DMS114 treated with DMSO at 0.1 percent for 48 hours (cell line): ENCODE results near the gene ITIH5.
"Not testable (repeated sequence)": the region's sequence is repeated elsewhere in the genome, so short reads cannot be mapped to it uniquely, and the experiment has no call there.

Experiments
- DNase-seq: peaks from one replicate; lab custom pipeline; 2025; ENCODE audit not compliant: unreplicated experiment; lab: John Stamatoyannopoulos, UW

Gene ITIH5

DNA sequence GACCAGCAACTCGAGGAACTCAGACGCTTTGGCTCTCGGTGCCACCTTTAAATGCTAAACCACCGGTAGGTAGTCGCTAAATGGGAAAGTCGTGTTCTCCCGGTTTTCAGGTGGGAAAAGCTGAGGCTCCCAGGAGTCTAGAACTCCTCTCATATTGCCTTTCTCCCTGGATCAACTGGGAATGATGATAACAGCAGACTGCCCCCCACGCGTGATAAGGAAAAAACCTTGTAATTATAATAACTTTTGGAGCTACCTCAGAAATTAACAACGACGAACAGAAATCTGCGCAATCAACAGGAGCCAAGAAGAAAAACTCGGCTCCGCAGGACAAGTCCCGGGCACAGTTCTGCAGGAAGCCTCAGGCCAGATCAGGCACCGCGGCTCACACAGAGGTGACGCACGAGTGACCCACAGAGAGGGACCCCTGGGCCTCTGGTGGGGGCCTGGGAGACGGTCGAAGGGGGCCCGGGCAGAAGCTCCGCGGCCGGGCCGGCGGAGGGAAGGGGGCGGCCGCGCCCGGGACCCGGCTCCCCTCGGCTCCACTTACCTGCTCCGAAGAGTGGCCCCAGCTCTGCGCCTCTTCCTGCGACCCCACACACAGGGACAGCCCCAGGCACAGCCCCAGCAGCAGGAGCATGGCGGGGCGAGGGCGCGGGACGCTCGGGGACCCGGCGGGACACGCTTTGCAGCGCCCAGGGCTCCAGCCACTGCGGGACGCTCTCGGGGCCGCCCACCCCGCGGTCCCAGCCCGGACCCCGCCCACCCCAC lies at the start of gene ITIH5:
TSS of gene ITIH5 (minus strand) at position 714 of the 771 bp plus-strand sequence. CDS start at position 640, 74 bp downstream.
- DNase-seq = no peak

DNA sequence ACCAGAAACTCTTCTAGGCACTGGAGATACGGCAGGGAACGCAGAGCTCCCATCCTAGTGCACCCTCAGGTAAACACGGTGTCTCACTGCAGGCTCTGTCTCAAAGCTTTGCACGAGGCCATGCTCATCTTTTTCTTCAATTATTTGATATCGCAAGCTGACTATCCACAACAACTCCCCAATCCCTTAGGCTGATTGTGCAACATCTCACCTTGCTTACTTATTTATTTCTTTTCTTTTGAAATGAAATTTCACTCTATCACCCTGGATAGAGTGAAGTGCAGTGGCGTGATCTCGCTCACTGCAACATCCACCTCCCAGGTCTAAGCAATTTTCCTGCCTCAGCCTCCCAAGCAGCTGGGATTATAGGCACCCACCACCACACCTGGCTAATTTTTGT lies 48.7 kb upstream of the ITIH5 start:
- DNase-seq = no peak

DNA sequence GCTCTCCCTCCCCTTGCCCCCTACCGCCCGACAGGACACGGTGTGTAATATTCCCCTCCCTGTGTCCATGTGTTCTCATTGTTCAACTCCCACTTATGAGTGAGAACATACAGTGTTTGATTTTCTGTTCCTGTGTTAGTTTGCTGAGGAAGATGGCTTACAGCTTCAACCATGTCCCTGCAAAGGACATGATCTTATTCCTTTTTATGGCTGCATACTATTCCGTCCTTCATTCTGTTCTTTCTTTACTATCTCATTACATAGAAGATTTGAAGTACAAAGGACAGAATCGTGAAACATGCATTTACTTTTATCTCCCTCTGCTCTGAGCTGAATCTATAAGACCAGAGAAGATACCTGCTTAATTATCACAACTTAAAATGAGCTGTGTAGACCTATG lies 44.3 kb upstream of the ITIH5 start:
- not testable (repeated sequence) for DNase-seq

DNA sequence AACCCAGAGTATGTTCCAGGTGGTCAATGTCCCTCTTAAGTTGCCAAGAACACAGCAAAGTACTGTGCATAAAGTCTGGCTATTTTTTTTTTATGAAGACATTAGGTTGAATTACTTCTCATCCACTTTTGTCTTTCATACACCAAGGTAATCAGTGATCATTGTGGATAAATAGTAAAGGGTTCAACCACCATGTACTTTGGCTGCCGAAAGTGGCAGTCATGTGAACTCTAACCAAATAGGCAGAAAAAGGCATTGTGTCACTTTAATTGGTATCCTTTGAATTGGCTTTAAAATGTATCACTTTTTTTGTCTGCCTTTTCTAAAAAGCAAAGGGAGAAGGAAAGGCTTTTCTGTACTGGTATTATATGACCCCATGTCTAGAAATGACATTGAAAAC lies 43.7 kb upstream of the ITIH5 start:
- no peak for DNase-seq

DNA sequence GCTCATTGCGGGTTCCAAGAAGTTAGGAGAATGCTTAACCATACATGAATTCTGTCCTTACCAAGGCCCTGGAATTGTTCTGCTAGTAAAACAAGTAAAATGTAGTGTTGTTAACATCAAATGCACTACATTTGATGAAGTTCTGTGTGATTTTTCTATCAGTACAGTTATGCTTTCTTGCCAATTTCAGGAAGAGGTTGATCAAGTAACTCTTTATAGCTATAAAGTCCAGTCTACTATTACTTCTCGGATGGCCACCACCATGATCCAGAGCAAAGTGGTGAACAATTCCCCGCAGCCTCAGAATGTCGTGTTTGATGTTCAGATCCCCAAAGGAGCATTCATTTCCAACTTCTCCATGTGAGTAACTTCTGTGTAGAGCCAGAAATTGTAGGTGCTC lies 42.1 kb upstream of the ITIH5 start:
- DNase-seq = no peak

DNA sequence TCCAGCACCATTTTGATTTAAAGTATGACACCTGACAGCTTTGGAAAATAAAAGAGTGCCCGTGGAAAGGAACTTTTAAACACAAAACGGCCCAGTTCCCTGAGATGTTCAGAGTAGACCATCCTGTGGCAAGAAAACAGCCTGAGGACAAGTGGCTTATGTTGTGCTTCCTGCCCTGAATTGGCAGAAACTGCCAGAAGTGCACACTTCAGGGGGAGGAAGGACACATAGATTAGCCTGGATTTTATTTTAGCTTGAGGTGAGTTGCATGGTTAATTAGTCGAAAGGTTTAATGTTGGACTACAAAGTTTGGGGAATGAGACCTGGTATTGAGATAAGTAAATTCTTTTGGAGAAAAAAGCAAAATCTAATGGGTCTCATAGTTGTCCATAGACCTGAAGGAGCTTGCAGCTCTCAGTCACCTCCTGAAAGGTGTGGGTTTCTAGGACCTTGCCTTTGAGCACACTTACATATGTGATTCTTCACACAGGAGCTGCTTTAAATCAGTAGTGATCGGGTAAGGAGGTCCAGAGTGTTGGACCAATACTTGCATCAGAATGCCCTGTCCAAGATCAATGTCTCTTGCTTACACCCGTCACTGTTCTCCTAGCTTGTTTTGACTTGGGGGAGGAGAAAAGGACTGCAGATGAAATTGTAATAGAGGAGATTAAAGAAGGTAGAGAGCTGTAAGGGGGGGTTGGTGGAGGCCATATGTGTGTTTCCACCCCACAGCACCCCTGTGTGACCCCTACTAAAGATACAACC lies 41.3 kb upstream of the ITIH5 start:
- DNase-seq = no peak

DNA sequence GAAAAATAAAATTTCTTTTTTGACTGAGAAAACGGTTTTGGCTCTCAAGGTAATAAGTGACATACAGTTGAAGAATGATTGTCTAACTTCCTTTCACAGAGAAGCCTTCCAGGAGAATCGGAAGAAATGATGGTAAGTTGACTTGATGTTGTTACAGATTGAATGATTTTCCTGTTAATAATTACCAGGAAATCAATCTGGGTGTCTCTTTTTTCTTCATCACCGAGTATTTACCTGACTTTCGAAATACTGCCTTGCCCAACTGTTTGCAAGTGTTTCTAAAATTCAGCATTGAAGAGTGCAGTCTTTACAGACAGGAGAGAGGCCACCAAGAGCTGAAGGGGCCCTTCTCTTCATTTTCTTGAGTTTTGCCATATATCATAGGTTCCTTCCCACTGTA lies 40.3 kb upstream of the ITIH5 start:
- no peak for DNase-seq

DNA sequence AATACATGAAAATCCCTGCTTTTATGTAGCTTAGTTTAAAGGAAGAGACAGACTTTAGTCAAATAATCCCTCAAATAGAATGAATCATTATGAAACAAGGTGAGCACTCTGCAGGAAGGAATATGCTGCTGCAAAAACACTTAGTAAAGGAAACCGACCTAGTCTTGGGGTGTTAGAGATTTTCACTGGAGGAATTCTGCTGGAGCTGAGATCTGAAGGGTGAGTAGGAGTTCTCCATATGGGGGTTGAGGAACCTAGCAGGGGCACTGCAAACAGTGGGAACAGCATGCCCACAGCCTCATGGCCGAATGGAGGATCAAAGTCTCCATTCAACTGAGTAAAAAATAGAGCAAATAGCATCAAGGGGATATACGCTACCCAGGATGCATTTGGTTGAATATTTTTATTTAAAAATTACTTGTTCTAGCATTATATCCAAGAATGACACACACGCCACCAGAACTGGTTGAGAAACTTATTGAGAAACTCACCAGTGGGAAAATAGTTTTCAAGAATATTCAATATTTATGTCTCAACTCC lies 39.8 kb upstream of the ITIH5 start:
- no peak for DNase-seq

DNA sequence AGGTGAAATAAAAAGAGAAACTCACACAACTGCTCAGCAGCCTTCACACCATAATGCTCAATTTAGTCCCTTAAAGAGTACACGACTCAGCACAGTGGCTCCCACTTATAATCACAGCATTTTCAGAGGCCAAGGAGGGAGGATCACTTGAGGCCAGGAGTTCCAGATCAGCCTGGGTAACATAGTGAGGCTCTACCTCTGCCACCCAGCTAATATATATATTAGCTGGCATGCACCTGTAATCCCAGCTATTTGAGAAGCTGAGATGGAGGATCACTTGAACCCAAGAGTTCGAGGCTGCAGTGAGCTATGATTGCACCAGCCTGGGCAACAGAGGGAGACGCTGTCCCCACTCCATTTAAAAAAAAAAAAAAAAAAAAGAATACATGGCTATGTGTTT lies 38.6 kb upstream of the ITIH5 start:
- DNase-seq = no peak

DNA sequence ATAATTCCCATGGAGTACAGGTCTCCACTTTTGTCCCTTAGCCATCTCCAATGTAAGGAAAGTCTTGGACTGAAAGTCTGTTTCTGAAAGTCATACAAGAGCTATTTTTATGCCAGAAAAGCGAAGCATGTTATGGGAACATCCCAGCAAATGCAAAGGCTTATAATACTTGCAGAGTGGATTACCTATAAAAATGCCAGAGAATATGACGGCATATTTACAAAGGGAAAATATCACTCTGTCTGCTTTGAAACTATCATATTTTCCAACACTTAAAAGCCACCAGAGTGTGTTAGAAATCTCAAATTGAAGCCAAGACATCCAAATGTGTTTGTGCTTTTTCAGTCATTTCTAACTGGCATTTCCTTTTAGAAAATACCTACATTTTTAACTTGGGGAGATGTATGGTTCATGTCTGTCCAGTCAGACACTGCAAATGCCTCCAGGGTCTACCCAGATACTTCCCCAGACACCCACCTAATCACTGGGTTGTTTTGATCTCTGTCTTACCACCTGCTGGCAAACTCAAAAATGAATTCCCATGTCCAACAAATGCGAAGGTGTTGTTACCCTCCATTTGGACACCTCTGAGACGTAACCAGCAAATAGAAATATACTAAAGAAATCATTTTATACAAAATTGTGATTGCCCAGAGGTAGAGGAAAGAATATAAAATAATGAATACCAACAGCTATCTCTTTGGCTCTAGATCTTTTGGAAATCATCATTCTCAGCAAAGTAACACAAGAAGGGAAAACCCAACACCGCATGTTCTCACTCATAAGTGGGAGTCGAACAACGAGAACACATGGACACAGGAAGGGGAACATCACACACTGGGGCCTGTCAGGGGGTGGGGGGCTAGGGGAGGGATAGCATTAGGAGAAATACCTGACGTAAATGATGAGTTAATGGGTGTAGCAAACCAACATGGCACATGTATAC lies 37.6 kb upstream of the ITIH5 start:
- no peak for DNase-seq

DNA sequence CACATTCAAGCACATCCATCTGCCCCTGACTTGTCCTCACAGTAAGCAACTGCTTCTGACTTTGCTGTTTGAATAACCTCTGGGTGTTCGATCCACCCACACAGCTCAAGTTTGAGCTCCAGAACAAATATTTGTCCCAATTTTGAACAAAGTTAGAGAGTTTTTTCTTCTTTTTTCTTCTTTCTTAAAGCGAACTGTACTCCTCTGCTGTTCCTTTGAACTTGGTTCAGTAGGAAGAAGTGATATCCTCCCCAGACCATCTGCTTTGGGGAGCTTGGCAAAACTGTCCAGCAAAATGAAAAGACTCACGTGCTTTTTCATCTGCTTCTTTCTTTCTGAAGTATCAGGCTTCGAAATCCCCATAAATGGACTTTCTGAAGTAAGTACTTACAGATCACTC lies 36.4 kb upstream of the ITIH5 start, which contains the start of gene ITIH2:
TSS of gene ITIH2 (plus strand) at position 177 of the 400 bp plus-strand sequence. CDS start at position 296, 119 bp downstream.
- no peak for DNase-seq

DNA sequence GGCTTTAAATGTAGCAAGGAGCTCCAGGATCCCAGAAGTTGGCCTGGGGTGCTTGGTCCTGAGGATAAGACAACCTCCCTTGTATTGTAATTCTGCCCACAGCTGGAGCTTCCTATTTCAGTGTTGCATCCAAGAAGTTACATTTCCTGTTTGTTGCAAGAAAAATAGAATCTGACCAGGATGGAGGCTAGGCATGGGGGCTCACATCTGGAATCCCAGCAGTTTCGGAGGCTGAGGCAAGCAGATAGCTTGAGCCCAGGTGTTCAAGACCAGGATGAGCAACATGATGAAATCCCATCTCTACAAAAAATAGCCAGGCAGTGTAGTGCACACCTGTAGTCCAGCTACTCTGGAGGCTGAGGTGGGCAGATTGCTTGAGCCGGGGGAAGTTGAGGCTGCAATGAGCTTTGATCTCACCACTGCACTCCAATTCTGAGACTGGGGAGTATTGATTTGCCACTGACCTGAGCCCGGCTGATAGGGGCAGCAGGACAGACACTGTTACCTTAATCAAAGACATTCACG lies 35.6 kb upstream of the ITIH5 start:
- no peak for DNase-seq

DNA sequence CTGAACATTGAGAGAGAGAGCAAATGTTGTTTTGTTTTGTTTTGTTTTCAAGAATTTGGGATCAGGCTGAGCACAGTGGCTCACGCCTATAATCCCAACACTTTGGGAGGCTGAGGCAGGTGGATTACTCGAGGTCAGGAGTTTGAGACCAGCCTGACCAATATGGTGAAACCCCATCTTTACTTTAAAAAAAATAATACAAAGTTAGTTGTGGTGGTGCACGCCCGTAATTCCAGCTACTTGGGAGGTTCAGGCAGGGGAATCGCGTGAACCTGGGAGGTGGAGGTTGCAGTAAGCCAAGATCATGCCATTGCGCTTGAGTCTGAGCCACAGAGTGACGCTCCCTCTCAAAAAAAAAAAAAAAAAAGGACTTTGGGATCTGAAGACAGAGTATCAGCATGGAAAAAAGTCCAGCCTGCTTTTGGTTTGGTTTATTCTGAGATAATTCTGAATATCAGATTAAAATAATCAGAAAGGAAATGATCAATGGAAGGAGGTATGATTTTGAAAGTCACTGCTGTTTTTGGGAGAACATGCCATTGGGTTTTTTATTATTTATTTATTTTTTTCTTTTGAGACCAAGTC lies 34.5 kb upstream of the ITIH5 start:
- DNase-seq = no peak

DNA sequence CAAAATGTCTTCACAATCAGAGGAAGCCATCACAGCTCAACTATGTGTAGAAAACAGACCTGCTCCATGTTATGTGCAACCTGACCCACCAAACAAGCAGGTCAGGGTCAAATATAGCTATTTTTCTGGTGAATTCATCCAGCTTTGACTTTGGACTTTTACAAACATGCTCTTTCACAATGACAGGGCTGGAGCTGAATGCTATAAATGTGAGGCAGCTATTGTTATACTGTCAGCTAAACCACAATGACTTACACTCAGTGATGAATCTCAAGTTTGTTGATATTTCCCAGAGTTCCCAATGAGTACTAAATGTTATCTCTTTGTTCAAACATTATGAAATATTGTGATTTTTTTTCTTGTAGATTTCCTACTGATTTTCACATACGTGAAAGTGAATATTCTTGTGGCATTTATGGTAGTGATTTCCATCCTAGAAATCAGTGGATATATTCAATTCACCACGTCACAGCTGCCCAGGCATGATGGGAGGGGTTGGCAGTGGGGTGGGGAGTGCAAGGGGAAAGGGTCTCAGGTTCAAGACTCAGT lies 33.9 kb upstream of the ITIH5 start:
- DNase-seq = no peak

DNA sequence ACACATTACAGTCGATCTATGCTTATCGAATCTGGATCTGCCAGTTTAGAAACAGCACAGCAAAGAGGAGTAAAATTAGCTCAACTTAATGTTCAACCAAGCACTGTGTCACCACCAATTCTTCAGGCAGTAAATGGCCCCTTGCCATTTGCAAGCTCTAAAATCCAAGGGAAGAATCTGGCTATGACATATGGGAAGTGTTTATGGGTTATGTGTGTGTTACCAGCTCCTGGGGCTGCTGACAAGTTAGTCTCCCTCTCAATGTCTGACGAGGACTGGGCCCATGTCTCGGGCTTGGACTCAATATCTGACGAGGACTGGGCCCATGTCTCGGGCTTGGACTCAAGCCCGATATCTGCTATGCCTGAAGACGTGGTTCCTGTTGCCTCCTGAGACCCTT lies 30.7 kb upstream of the ITIH5 start:
- no peak for DNase-seq

DNA sequence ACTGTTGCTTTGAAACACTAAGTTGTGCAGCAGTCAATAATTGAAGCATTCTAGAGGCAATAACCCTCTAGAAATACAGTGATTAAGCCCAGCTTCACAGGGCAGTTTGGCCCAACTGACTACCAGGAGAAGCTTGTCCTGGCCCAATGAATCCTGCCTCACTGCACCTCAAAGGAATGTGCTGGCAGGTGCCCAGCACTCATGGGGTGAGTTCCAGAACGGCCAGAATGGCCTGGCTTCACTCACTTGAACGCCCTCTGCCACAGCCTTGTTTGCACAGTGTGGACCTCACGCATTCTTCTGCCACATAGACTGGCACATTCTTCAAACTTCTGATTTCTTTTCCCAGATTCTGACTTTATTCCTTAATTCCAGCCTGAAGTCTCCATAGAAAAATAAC lies 29.8 kb upstream of the ITIH5 start:
- no peak for DNase-seq

DNA sequence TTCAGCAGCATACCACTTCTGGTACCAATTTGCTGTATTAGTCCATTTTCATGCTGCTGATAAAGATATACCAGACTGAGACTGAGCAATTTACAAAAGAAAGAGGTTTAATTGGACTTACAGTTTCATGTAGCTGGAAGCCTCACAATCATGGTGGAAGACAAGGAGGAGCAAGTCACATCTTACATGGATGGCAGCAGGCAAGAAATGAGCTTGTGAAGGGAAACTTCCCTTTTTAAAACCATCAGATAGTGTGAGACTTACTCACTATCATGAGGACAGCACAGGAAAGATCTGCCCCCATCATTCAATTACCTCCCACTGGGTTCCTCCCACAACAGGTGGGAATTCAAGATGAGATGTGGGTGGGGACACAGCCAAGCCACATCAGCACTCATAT lies 26.4 kb upstream of the ITIH5 start:
- not testable (repeated sequence) for DNase-seq

DNA sequence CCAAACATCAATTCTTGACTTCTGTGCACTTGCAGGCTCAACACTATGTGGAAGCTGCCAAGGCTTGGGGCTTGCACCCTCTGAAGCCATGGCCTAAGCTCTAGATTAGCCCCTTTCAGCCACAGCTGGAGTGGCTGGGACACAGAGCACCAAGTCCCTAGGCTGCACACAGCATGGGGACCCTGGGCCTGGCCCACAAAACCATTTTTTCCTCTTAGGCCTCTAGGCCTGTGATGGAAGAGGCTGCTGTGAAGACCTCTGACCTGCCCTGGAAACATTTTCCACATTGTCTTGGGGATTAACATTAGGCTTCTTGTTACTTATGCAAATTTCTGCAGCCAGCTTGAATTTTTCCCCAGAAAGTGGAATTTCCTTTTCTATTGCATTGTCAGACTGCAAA lies 25.6 kb upstream of the ITIH5 start:
- not testable (repeated sequence) for DNase-seq

DNA sequence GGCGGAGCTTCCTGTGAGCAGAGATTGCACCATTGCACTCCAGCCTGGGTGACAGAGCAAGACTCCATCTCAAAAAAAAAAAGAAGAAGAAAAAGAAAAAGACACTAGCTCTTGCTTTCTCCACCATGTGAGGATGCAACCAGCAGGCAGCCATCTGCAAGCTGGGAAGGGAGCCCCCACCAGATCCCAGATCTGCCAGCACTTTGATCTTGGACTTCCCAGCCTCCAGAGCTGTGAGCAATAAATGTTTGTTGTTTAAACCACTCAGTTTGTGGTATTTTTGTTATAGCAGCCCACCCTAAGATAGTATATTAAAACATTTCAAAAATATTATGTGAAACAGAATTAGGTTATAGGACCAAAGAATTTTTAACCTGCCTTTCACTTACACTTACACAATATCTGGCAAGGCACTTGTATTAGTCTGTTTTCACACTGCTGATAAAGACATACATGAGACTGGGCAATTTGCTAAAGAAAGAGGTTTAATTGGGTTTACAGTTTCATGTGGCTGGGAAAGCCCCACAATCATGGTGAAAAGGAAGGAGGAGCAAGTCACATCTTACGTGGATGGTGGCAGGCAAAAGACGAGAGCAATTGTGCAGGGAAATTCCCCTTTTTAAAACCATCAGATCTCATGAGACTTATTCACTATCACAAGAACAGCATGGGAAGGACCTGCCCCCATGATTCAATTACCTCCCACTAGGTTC lies 24.3 kb upstream of the ITIH5 start:
- not testable (repeated sequence) for DNase-seq
